WERI-Rb-1 (cell line): ENCODE data around the gene GEMIN5.

Experiments
- DNase-seq: peaks from one replicate; pipeline ENCODE4 v3.0.0-alpha.2; 2020
- H3K27ac ChIP-seq: fragments of 250-450 bp; sonication (Bioruptor Pico); 2 replicates; pipeline ENCODE4 v1.5.1; 2020; ENCODE audit warnings: mild to moderate bottlenecking, moderate library complexity
- H3K27me3 ChIP-seq: fragments of 250-450 bp; sonication (Bioruptor Pico); 2 replicates; pipeline ENCODE4 v1.5.1; 2021; ENCODE audit warnings: mild to moderate bottlenecking, low read depth, moderate library complexity; ENCODE audit not compliant: insufficient read depth, severe bottlenecking
- H3K36me3 ChIP-seq: fragments of 250-450 bp; sonication (Bioruptor Pico); 2 replicates; pipeline ENCODE4 v1.5.1; 2020; ENCODE audit warnings: mild to moderate bottlenecking, moderate library complexity
- H3K4me3 ChIP-seq: 2 replicates; pipeline ENCODE4 v1.5.1; 2011; ENCODE audit warnings: low read depth, mild to moderate bottlenecking, control low read depth, low read length
- H3K9me3 ChIP-seq: fragments of 250-450 bp; sonication (Bioruptor Pico); 2 replicates; pipeline ENCODE4 v1.5.1; 2021; ENCODE audit warnings: mild to moderate bottlenecking, moderate library complexity; ENCODE audit not compliant: severe bottlenecking
- TF ChIP-seq, protein P1 (sequence below): IDR thresholded peaks from 2 replicates; pipeline ENCODE4 v1.5.1; 2011; ENCODE audit warnings: low read depth, mild to moderate bottlenecking, control low read depth, inconsistent platforms, low read length

GEMIN5 gene

DNA sequence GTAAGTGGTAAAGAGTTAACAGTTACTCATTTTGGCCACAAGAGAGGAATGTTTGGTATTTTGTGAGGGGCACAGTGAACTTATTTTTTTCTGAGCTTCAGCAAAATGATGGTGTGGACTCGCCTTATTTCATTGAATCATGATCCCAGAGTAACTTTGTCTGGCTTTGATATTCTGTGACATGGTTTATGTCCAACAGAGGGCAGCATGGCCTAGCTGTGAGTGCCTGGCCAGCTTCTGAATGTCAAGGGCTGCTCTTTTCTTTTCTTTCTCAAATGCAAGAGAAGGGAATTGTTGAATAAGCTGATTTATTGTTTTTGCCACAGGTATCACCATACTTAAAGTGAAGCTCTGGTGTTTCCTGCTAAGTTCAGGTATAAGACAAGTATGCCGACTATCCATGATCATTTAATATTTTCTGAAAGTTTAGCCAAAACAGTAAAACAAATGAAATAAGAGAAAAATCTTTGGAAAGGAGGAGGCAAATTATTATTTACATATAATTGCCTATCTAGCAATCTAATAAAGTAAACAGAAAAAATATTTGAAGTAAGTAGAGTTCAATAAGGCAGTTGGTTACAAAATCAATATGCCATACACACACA, 34.6 kb upstream of the GEMIN5 start:
- H3K4me3 ChIP-seq: no peak overlapping the region
- TF ChIP-seq, protein P1, sequence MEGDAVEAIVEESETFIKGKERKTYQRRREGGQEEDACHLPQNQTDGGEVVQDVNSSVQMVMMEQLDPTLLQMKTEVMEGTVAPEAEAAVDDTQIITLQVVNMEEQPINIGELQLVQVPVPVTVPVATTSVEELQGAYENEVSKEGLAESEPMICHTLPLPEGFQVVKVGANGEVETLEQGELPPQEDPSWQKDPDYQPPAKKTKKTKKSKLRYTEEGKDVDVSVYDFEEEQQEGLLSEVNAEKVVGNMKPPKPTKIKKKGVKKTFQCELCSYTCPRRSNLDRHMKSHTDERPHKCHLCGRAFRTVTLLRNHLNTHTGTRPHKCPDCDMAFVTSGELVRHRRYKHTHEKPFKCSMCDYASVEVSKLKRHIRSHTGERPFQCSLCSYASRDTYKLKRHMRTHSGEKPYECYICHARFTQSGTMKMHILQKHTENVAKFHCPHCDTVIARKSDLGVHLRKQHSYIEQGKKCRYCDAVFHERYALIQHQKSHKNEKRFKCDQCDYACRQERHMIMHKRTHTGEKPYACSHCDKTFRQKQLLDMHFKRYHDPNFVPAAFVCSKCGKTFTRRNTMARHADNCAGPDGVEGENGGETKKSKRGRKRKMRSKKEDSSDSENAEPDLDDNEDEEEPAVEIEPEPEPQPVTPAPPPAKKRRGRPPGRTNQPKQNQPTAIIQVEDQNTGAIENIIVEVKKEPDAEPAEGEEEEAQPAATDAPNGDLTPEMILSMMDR: peak; percentile 75

DNA sequence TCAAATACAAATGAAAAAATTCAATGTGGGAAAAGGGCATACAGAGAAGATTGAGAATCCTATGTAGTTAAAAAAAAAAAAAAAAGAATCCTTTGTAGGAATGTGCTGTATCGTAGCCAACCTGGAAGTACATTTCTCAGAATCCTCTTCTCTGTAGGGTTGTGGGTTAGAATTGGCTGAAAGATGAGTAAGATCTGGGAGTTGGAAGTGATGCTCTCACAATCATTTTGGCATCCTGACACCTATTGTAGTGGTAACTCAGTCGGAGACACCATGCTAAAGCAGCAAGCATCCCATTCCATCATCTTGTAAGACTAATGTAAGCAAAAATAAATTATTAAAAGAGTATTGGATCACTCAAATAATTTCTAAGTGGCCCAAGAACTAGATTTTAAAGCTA, 33.5 kb upstream of the GEMIN5 start:
- TF ChIP-seq, protein P1: no peak
- H3K9me3 ChIP-seq: no peaks in the 10 kb centered on the region
- no peak for DNase-seq
- H3K36me3 ChIP-seq: peaks cover 20% of the 10 kb centered on the region
- no peak overlapping the region for H3K27ac ChIP-seq
- H3K27me3 ChIP-seq: no peaks in the 10 kb centered on the region
- no peak overlapping the region for H3K4me3 ChIP-seq

More for the DNA sequence above, 34.6 kb upstream of the GEMIN5 start:
- no peak overlapping the region for H3K27ac ChIP-seq
- no peaks in the 10 kb centered on the region for H3K27me3 ChIP-seq
- DNase-seq: peak; percentile 55
- peaks cover 11% of the 10 kb centered on the region for H3K36me3 ChIP-seq
- no peaks in the 10 kb centered on the region for H3K9me3 ChIP-seq

DNA sequence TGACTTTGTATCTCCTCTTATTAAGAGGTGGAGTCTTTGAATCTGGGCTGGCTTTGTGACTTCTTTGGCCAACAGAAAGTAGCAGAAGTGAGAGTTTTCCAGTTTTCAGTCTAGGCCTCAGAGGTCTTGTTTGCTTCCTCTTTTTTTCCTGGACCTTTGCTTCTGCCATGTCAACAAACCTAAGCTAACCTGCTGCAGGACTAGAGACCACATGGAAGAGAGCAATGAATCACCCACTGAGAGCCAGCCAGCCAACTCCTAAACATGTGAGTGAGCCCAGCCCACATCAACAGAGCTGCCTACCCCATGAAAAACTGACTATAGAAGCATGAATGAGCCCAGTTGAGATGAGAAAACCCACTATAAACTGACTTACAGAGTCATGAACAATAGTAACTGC, 32.7 kb upstream of the GEMIN5 start:
- Histone ChIP-seq H3K27me3 (no peaks in the 10 kb centered on the region), H3K27ac (no peak overlapping the region), H3K4me3 (no peak overlapping the region), H3K9me3 (no peaks in the 10 kb centered on the region), H3K36me3 (peaks cover 21% of the 10 kb centered on the region)
- DNase-seq: no peak
- TF ChIP-seq, protein P1: no peak

DNA sequence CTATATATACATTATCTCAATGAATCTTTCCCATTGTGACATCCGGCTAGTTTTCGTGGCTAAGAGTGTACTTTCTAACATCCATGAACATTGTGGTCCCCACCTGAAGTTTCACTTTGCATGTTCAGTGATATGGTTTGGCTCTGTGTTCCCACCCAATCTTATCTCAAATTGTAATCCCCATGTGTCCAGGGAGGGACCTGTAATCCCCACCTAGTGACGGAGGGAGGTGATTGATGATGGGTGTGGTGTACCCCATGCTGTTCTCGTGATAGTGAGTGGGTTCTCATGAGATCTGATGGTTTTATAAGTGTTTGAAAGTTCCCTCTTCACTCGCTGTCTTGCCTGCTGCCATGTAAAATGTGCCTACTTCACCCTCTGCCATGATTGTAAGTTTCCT, 30.9 kb upstream of the GEMIN5 start:
- Histone ChIP-seq H3K4me3 (no peak overlapping the region), H3K27ac (no peak overlapping the region), H3K9me3 (no peaks in the 10 kb centered on the region), H3K27me3 (no peaks in the 10 kb centered on the region), H3K36me3 (peaks cover 21% of the 10 kb centered on the region)
- DNase-seq: no peak
- TF ChIP-seq, protein P1: no peak

DNA sequence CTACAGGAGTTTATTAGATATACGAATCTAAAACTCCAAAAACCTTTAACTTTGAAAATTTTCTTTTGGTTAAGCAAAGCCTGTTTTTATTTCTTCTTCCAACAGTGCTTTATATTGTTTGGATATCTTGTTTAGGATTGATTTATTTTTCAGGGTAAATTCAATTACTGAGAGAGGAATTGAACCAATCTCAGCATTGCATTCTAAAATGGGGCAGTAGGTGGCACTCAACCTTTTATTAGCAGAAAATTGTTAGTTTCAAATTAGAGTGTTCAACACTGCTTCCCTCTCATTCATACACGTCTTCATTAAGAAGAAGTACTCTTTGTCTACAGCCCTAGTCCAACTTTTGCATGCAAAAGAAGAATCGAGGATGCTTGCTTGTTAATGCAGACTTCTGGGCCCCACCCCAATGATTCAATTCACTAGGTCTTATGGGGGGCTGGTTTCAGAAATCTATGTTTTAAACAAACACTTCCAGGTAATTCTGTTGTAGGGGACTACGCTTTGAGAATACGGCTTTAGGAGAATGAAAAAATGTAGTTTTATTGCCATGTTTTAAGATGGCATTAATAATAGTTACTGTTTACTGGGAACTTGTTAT, 29.5 kb upstream of the GEMIN5 start:
- Histone ChIP-seq H3K36me3 (peaks cover 25% of the 10 kb centered on the region), H3K9me3 (no peaks in the 10 kb centered on the region), H3K27ac (no peak overlapping the region), H3K27me3 (no peaks in the 10 kb centered on the region), H3K4me3 (no peak overlapping the region)
- DNase-seq: peak; percentile 16
- TF ChIP-seq, protein P1: peak; percentile 46; the same call in 1 of the 2 replicates
